K562 (cell line): ENCODE data around the gene GLRA1. TPM values are rescaled to one million over a fixed set of nuclear protein-coding genes. Genes with fewer than 3 reads are reported as not detected.
A peak's percentile ranks its signal among the peaks of the same experiment; 100 is the strongest.

ENCODE experiments used
- ATAC-seq: fragments of 200-7000 bp; cut with Tn5 transposase; 3 replicates; pipeline ENCODE4 v1.9.1; 2020; ENCODE audit warnings: moderate library complexity
- BruUV-seq: library from RNA; stranded (reverse); fragments of 400-500 nt; replicated peaks from 2 replicates; lab custom pipeline; 2021; lab: Mats Ljungman, UMichigan
- CTCF ChIA-PET: fragments of 300-600 bp; formaldehyde crosslinking; extraction: SDS; loops from one replicate; lab custom pipeline; 2021; ENCODE audit warnings: low intra/inter-chr PET ratio; lab: Yijun Ruan, JAX
- POLR2A ChIA-PET: fragments of 300-600, 350-650 bp; sonication (Branson Sonifier 250); formaldehyde crosslinking; extraction: SDS; loops from one replicate; lab custom pipeline; 2021; ENCODE audit warnings: antibody characterized with exemption, inconsistent platforms; lab: Yijun Ruan, JAX
- DNase-seq, 4 experiments: peaks; one replicate each; pipeline versions ENCODE4 v3.0.0 to v3.0.0-alpha.2; 2011 to 2018; ENCODE audit warnings: low spot score in 3 of 4, mixed read lengths in 3 of 4; ENCODE audit errors: extremely low read depth in 1 of 4
- FAIRE-seq: peaks from 2 replicates; lab custom pipeline; 2011; peaks lifted over from hg19 to GRCh38; lab: Jason Lieb, UNC
- H2AFZ ChIP-seq: 2 replicates; pipeline ENCODE4 v1.6.0; 2011; ENCODE audit warnings: low read depth, low read length, control low read depth, inconsistent platforms
- H3K27ac ChIP-seq: fragments of 200-600 bp; 3 replicates; pipeline ENCODE4 v1.8.0; 2011; ENCODE audit warnings: low read depth, mild to moderate bottlenecking, control low read depth, inconsistent platforms, low read length, moderate library complexity, mixed read lengths; ENCODE audit errors: extremely low read depth
- H3K27me3 ChIP-seq, 2 experiments: fragments of 300-600 bp in 1 of 2; 2 replicates in 1 of 2; 3 replicates in 1 of 2; pipeline versions ENCODE4 v1.6.0 to v1.8.0; 2011; ENCODE audit warnings: inconsistent platforms in 2 of 2, low read length in 2 of 2, mild to moderate bottlenecking in 1 of 2, mixed read lengths in 1 of 2, moderate library complexity in 1 of 2; ENCODE audit not compliant: control insufficient read depth in 2 of 2, insufficient read depth in 2 of 2
- H3K36me3 ChIP-seq: fragments of 300-600 bp; 3 replicates; pipeline ENCODE4 v1.8.0; 2011; ENCODE audit warnings: mild to moderate bottlenecking, low read length, inconsistent platforms; ENCODE audit not compliant: control insufficient read depth, insufficient read depth
- H3K4me1 ChIP-seq, 2 experiments: fragments of 200-600 bp in 1 of 2; replicated peaks in 1 of 2; 2 replicates in 1 of 2; 3 replicates in 1 of 2; pipeline versions ENCODE4 v1.5.1 to v1.8.0; 2011; ENCODE audit warnings: inconsistent platforms in 2 of 2, low read length in 2 of 2, mild to moderate bottlenecking in 1 of 2, mixed read lengths in 1 of 2, moderate library complexity in 1 of 2; ENCODE audit not compliant: control insufficient read depth in 2 of 2, insufficient read depth in 2 of 2
- H3K4me2 ChIP-seq: 2 replicates; pipeline ENCODE4 v1.6.1; 2011; ENCODE audit warnings: low read length, control low read depth, inconsistent platforms, mixed read lengths; ENCODE audit not compliant: insufficient read depth
- H3K4me3 ChIP-seq: fragments of 200-600 bp; sonication (generic), shearing (Covaris generic); 2 replicates; pipeline ENCODE4 v1.5.1; 2016; ENCODE audit warnings: control low read depth, inconsistent platforms
- H3K79me2 ChIP-seq: fragments of 200-600 bp; 3 replicates; pipeline ENCODE4 v1.8.0; 2011; ENCODE audit warnings: low read length, inconsistent platforms; ENCODE audit not compliant: control insufficient read depth, insufficient read depth
- H3K9ac ChIP-seq, 2 experiments: 2 replicates each; pipeline versions ENCODE4 v1.6.0 to v1.6.1; 2011; ENCODE audit warnings: low read depth in 2 of 2, low read length in 2 of 2, control low read depth in 1 of 2, inconsistent platforms in 1 of 2, mild to moderate bottlenecking in 1 of 2, mixed read lengths in 1 of 2; ENCODE audit not compliant: insufficient read depth in 1 of 2
- H3K9me1 ChIP-seq: one replicate; pipeline ENCODE4 v1.6.0; 2011; ENCODE audit warnings: inconsistent platforms, mild to moderate bottlenecking, low read length, moderate library complexity; ENCODE audit not compliant: control insufficient read depth, insufficient read depth
- H3K9me3 ChIP-seq: replicated peaks from 2 replicates; pipeline ENCODE4 v1.5.1; 2011; ENCODE audit warnings: low read depth, low read length, inconsistent platforms; ENCODE audit not compliant: control insufficient read depth, insufficient read depth
- H4K20me1 ChIP-seq: replicated peaks from 2 replicates; pipeline ENCODE4 v1.6.1; 2011; ENCODE audit warnings: low read length, inconsistent platforms, mixed read lengths; ENCODE audit not compliant: control insufficient read depth, insufficient read depth
- NFIC ChIP-seq: fragments of 450-650 bp; IDR thresholded peaks from 2 replicates; pipeline ENCODE4 v1.6.1; 2017; ENCODE audit warnings: mild to moderate bottlenecking, inconsistent platforms
- ZBTB40 ChIP-seq, 2 experiments: fragments of 450-650 bp in 1 of 2; sonication (generic) in 1 of 2; formaldehyde crosslinking in 1 of 2; IDR thresholded peaks; 2 replicates each; pipeline versions ENCODE4 v1.7.1 to v1.9.0; 2016 to 2022; ENCODE audit warnings: inconsistent platforms in 1 of 2, mild to moderate bottlenecking in 1 of 2, missing genetic modification reagents in 1 of 2
- WGBS: fragments of 100-300 bp; shearing (Covaris generic); methylation state at CpG from one replicate; pipeline ENCODE4 v1.1.6; 2016; ENCODE audit warnings: low coverage, mixed read lengths; ENCODE audit not compliant: insufficient coverage; ENCODE audit errors: missing lambda C conversion rate; 5-methylcytosine and 5-hydroxymethylcytosine counted together
- in situ Hi-C: fragments of 300-500 bp; cut with MboI; formaldehyde crosslinking; loops from 4 replicates; pipeline ENCODE4 v1.15.0; 2018; ENCODE audit warnings: inconsistent platforms, mixed read lengths
- intact Hi-C: fragments of 100-400 bp; cut with micrococcal nuclease; formaldehyde crosslinking; loops from 2 replicates; pipeline ENCODE4 v1.14.2; 2022
- polyA plus RNA-seq, 8 experiments: library from polyadenylated mRNA; depleted of rRNA in 4 of 8; stranded (reverse) in 5 of 8; unstranded in 3 of 8; fragments of >200 nt; fragmentation: Nextera tagmentation in 2 of 8; fragmentation: Illumina TruSeq in 1 of 8; extraction: Ambion mirVana in 2 of 8; extraction: Trizol in 1 of 8; gene quantifications; 2 replicates each; pipeline versions ENCODE4 v1.2.1 to v1.2.3, GENCODE V29; 2011 to 2014; ENCODE audit warnings: inconsistent platforms in 1 of 8, missing spikeins in 1 of 8
- total RNA-seq, 7 experiments: library from RNA; depleted of rRNA in 6 of 7; stranded (reverse); fragments of >200 nt in 6 of 7; fragmentation: Illumina TruSeq in 2 of 7; extraction: Trizol in 2 of 7; gene quantifications; 2 replicates each; pipeline versions ENCODE4 v1.2.1 to v1.2.3, GENCODE V29; 2011 to 2021; ENCODE audit warnings: low replicate concordance in 1 of 7

Gene GLRA1
- total and polyA plus RNA-seq, 9 of the 15 experiments (the other 6 are each of a cell fraction or from before 2014, with no cell fraction given): not detected

GRCh38 chr5:151949701-151950308 lies 25.2 kb upstream of the GLRA1 start:
- no peaks in the 10 kb centered on the region for H3K9me3 ChIP-seq
- no peak overlapping the region for H3K4me2 ChIP-seq
- H3K9ac ChIP-seq: no peak overlapping the region
- no peaks in the 10 kb centered on the region for H3K27me3 ChIP-seq
- WGBS: 3% methylated on average over 5 of the region's 5 CpGs
- no peak overlapping the region for H3K27ac ChIP-seq
- intact Hi-C loops: no loop called here
- FAIRE-seq (no peak), ATAC-seq (no peak), DNase-seq (no peak)
- in situ Hi-C loops: no loop called here
- H3K4me1 ChIP-seq: no peaks in the 10 kb centered on the region
- no TSS peak for BruUV-seq
- TF ChIP-seq NFIC (peak; percentile 51), ZBTB40 (IDR thresholded peaks at IDR 0.05) (no peak), ZBTB40 (CRISPR knock-in tag; IDR thresholded peaks at IDR 0.05) (no peak)
- CTCF ChIA-PET: no interaction called here
- H3K4me3 ChIP-seq: no peak overlapping the region
- H2AFZ ChIP-seq: no peak overlapping the region
- no peaks in the 10 kb centered on the region for H3K36me3 ChIP-seq
- H3K79me2 ChIP-seq: no peaks in the 10 kb centered on the region
- H4K20me1 ChIP-seq: no peaks in the 10 kb centered on the region; the same call in 1 of the 2 replicates
- POLR2A ChIA-PET: no interaction called here
- H3K9me1 ChIP-seq: no peaks in the 10 kb centered on the region
